Measurements from ENCODE around the gene SLC20A1. TPM values are rescaled to one million over a fixed set of nuclear protein-coding genes. Genes with fewer than 3 reads are reported as not detected.
"Not testable (repeated sequence)": the region's sequence is repeated elsewhere in the genome, so short reads cannot be mapped to it uniquely, and the experiment has no call there.

The SLC20A1 gene
- total RNA-seq, 4 donors from 2014 or later, result 19.2 to 50.6 (median 34.5) TPM

DNA sequence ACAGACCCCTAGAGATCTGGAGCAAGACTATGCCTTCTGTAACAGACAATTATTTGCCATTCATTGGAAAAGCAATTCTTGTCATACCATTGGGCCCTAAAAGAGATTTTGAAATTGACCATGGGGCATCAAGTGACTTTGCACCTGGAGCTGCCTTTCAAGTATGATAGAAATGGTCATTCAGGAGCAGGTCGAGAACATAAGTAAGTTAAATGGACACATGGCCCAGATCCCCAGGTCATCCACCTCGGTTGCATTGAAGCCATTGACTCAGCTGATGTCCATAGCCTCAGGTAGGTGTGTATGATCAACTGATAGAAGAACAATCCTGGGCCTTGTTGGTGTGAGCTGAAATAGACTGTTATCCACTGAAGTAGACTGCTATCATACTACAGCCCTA, 42.0 kb upstream of the SLC20A1 start:
- no peaks in the 10 kb centered on the region for H3K36me3 ChIP-seq
- H3K9me3 ChIP-seq, result no peaks in the 10 kb centered on the region
- no peaks in the 10 kb centered on the region for H3K27me3 ChIP-seq
- TF ChIP-seq POLR2A (IDR thresholded peaks at IDR 0.05) (no peak), POLR2AphosphoS5 (IDR thresholded peaks at IDR 0.05) (no peak), EP300 (IDR thresholded peaks at IDR 0.05) (no peak)
- TF ChIP-seq, protein P1, sequence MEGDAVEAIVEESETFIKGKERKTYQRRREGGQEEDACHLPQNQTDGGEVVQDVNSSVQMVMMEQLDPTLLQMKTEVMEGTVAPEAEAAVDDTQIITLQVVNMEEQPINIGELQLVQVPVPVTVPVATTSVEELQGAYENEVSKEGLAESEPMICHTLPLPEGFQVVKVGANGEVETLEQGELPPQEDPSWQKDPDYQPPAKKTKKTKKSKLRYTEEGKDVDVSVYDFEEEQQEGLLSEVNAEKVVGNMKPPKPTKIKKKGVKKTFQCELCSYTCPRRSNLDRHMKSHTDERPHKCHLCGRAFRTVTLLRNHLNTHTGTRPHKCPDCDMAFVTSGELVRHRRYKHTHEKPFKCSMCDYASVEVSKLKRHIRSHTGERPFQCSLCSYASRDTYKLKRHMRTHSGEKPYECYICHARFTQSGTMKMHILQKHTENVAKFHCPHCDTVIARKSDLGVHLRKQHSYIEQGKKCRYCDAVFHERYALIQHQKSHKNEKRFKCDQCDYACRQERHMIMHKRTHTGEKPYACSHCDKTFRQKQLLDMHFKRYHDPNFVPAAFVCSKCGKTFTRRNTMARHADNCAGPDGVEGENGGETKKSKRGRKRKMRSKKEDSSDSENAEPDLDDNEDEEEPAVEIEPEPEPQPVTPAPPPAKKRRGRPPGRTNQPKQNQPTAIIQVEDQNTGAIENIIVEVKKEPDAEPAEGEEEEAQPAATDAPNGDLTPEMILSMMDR (IDR thresholded peaks at IDR 0.05), result no peak
- H3K27ac ChIP-seq, result no peak overlapping the region
- 89% methylated on average over 2 of the region's 2 CpGs for WGBS
- H3K4me3 ChIP-seq, result no peak overlapping the region
- DNase-seq (ENCODE audit: low spot score in 2 of 2), result peak in 1 of 2 donors; percentile 3
- peaks cover 9% of the 10 kb centered on the region for H3K4me1 ChIP-seq

DNA sequence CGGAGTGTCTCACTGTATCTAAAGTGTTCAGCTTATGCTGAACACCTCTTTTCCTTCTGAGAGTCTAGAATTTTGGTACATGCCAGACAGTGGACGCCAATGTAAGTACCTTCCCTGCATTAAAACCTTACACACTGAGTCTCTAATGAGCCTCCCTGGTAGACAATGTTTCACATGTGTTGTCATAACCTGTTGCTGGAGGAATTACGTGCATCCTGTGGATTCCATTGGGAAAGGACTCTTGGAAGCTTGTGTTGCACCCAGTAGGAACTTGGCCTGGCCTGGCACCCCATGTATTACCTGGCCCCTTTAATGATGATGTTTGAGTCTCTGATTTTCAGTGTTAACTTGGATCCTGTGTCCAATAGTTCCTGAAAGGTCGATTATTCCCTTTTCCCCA, 40.8 kb upstream of the SLC20A1 start:
- Histone ChIP-seq H3K4me1 (peaks cover 5% of the 10 kb centered on the region), H3K4me3 (no peak overlapping the region), H3K27me3 (no peaks in the 10 kb centered on the region), H3K36me3 (no peaks in the 10 kb centered on the region), H3K9me3 (no peaks in the 10 kb centered on the region), H3K27ac (no peak overlapping the region)
- WGBS, result 74% methylated on average over 4 of the region's 4 CpGs
- no peak for TF ChIP-seq POLR2A (IDR thresholded peaks at IDR 0.05)
- TF ChIP-seq EP300 (IDR thresholded peaks at IDR 0.05), result no peak
- no peak for TF ChIP-seq POLR2AphosphoS5 (IDR thresholded peaks at IDR 0.05)
- TF ChIP-seq, protein P1 (IDR thresholded peaks at IDR 0.05), result no peak
- no peak for DNase-seq (ENCODE audit: low spot score in 2 of 2)

DNA sequence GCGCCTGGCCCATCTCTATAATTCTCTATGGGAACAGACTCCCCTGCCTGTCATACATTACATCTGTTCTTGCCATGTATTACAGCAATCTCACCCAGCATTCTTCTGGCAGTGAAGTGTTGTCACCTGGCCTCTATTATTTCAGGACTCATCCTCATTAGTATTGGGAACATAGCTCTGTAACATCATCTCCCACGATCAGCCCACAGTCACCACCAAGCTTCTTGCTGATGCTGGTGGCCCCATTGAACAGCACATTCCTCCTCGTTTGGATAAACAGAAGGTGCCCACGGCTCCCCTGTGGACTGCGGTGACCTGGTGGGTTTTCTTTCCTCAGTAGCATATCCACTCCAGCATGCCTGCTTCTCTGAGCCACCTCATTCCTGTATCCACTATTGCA, 39.8 kb upstream of the SLC20A1 start:
- Histone ChIP-seq H3K27ac (no peak overlapping the region), H3K4me3 (no peak overlapping the region), H3K27me3 (no peaks in the 10 kb centered on the region), H3K36me3 (no peaks in the 10 kb centered on the region), H3K4me1 (no peaks in the 10 kb centered on the region), H3K9me3 (no peaks in the 10 kb centered on the region)
- 86% methylated on average over 5 of the region's 5 CpGs for WGBS
- no peak for DNase-seq (ENCODE audit: low spot score in 2 of 2)
- TF ChIP-seq POLR2AphosphoS5 (IDR thresholded peaks at IDR 0.05) (no peak), EP300 (IDR thresholded peaks at IDR 0.05) (no peak), POLR2A (IDR thresholded peaks at IDR 0.05) (no peak)
- TF ChIP-seq, protein P1 (IDR thresholded peaks at IDR 0.05), result no peak

DNA sequence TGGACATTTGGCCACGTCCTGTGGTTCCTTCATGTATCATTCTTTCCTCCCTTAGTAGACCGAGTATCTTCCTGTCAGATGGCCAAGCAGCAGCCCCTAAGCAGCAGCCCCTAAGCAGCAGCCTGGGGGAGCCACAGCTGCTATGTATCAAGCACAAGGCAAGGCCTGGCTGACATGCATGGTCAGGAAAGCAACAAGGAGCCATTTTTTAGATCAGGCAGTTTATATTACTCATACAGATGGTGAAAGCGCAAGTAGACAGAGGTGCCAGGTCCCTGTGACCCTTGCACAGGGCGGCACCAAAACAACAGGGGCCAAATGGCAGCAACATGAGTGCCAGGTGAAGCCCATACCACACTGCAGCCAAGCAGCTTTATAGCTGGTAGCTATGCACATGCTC, 39.2 kb upstream of the SLC20A1 start:
- TF ChIP-seq POLR2A (IDR thresholded peaks at IDR 0.05) (no peak), EP300 (IDR thresholded peaks at IDR 0.05) (no peak), POLR2AphosphoS5 (IDR thresholded peaks at IDR 0.05) (no peak)
- TF ChIP-seq, protein P1 (IDR thresholded peaks at IDR 0.05), result no peak
- DNase-seq (ENCODE audit: low spot score in 2 of 2), result no peak
- WGBS, result 76% methylated on average over 4 of the region's 4 CpGs

DNA sequence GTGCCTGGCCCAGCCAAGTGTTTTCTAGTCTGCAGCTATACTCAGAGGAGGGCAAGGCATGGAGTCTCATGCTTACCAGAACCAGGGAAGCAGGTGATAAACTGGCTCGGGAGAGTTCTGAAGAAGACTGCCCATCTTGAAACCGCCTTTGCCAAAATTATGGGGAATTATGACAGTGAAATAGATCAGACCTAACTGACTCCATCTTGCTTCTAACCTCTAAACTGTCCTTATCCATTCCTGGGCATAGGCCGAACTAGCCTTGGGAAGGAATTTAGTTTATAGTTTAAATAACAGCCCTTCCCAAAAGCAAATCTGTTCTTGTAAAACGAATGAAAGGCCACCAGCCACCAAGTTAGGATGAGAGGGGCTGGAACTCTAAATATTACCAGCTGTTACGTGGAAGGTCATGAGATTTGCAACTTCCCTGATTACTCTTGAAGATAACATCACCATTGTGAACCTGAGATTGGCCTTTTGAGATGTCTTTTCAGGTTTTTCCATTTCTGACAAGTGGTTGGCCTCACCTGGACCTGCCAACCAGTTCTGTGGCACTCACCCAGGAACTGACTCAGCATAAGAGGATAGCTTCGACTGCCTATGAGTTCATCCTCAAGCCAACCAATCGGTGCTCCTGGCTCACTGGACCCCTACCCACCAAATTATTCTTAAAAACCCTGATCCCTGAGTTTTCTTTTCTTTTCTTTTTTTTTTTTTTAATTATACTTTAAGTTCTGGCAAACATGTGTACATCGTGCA, 37.9 kb upstream of the SLC20A1 start:
- H3K9me3 ChIP-seq, result no peaks in the 10 kb centered on the region
- H3K27ac ChIP-seq, result no peak overlapping the region
- 82% methylated on average over 8 of the region's 8 CpGs for WGBS
- no peaks in the 10 kb centered on the region for H3K36me3 ChIP-seq
- H3K4me3 ChIP-seq, result no peak overlapping the region
- TF ChIP-seq POLR2A (IDR thresholded peaks at IDR 0.05) (no peak), POLR2AphosphoS5 (IDR thresholded peaks at IDR 0.05) (no peak), EP300 (IDR thresholded peaks at IDR 0.05) (no peak)
- TF ChIP-seq, protein P1 (IDR thresholded peaks at IDR 0.05), result no peak
- H3K27me3 ChIP-seq, result no peaks in the 10 kb centered on the region
- no peak for DNase-seq (ENCODE audit: low spot score in 2 of 2)
- no peaks in the 10 kb centered on the region for H3K4me1 ChIP-seq

More for the DNA sequence above, 39.2 kb upstream of the SLC20A1 start:
- Histone ChIP-seq H3K4me3 (no peak overlapping the region), H3K4me1 (no peaks in the 10 kb centered on the region), H3K36me3 (no peaks in the 10 kb centered on the region), H3K27ac (no peak overlapping the region), H3K27me3 (no peaks in the 10 kb centered on the region), H3K9me3 (no peaks in the 10 kb centered on the region)

DNA sequence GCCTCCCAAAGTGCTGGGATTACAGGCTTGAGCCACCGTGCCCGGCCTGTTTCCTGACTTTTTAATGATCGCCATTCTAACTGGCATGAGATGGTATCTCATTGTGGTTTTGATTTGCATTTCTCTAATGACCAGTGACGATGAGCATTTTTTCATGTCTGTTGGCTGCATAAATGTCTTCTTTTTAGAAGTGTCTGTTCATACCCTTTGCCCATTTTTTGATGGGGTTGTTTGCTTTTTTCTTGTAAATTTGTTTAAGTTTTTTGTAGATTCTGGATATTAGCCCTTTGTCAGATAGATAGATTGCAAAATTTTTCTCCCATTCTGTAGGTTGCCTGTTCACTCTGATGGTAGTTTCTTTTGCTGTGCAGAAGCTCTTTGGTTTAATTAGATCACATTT, 36.4 kb upstream of the SLC20A1 start:
- WGBS, result 93% methylated on average over 4 of the region's 4 CpGs

DNA sequence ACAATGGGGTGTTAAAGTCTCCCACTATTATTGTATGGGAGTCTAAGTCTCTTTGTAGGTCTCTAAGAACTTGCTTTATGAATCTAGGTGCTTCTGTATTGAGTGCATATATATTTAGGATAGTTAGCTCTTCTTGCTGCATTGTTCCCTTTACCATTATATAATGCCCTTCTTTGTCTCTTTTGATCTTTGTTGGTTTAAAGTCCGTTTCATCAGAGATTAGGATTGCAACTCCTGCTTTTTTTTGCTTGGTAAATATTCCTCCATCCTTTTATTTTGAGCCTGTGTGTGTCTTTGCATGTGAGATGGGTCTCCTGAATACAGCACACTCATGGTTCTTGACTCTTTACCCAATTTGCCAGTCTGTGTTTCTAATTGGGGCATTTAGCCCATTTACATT, 33.5 kb upstream of the SLC20A1 start:
- H3K27ac ChIP-seq; H3K27me3 ChIP-seq; H3K4me1 ChIP-seq; DNase-seq (ENCODE audit: low spot score in 2 of 2); H3K36me3 ChIP-seq; H3K4me3 ChIP-seq; H3K9me3 ChIP-seq: not testable (repeated sequence)
- 85% methylated on average over 1 of the region's 1 CpG for WGBS

More for the DNA sequence above, 36.4 kb upstream of the SLC20A1 start:
- H3K36me3 ChIP-seq; H3K27me3 ChIP-seq; H3K27ac ChIP-seq; DNase-seq (ENCODE audit: low spot score in 2 of 2); H3K4me3 ChIP-seq; H3K9me3 ChIP-seq; H3K4me1 ChIP-seq: not testable (repeated sequence)
